CD4-positive, alpha-beta T cell treated with Interleukin-12 subunit alpha and Interleukin-12 subunit beta, for 1 hour (primary cell): ENCODE measurements around the gene GPC2.

Experiments
- DNase-seq: peaks from one replicate; pipeline ENCODE4 v3.0.0-alpha.2; 2020

The GPC2 gene

DNA sequence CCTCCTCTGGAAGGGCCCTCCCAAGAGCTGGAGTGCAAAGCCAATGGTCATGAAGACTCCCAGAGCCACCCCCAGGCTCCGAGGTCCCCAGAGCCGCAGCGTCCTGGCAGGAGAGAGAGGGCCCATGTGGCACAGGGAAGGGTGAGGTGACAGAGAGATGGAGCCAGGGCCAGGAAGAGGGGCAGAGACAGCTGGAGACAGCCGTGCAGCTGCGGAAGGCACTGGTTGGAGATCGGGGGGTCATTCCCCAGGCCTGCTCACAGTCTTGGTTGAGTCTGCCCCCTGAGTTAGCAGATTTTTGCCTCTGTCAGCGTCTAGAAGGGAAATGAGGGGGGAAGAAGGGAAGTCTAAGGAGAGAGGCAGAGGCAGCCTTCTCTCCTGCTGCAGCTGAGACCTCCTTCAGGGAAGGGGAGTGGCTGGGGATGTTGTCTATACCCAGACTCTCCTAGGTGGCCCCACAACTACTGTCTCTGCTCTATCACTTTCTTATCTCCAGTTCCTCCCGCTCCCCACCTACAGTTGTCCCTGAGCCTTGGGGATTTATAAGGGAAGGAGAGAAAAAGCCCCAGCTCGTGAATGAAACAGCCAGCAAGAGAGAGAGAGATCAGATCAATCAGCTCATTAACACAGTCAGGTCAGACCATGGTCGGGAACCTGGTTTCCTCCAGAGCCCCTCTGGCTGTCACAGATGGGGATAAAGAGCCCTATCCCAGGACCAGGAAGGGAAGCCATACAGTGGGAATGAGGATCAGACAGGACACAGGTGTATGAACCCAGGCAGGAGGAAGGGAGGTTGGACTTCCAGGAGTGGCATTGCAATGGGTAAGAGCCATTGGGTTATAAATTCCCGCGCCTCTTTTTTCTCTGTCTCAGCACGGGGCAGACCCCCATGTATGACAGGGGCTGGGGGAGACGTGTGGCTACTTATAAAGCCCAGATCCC, 9.9 kb downstream of the GPC2 start:
- DNase-seq = no peak

DNA sequence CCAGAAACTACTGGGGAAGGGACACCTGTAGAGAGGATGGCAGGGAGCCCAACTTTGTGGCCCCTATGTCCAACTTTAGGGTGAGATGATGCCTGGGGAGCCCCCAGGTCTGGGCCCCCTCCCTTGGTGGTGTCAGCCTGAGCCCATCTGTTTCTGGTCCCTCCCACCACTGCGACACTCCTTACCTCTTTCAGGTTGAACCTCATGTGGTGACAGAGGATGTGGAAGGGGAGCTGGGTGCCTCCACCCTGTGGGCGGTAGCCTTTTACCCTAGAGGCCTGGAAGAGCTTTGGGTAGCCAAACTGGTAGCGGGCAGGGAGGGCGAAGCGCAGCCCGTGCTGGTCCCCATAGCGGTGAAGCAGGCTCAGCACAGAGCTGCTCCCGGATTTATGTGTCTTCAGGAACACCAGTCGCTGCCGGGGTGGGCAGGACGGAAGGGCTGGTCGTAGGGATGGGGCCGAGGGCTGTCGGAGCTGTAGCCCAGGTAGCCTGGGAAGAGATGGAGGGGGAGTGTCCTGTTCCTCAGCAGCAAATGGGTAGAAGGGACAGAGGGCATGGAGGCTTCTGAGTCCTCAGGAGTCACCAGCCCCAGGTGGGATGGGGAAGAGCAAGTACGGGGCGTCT, 10.8 kb downstream of the GPC2 start:
- peak; percentile 52 for DNase-seq

DNA sequence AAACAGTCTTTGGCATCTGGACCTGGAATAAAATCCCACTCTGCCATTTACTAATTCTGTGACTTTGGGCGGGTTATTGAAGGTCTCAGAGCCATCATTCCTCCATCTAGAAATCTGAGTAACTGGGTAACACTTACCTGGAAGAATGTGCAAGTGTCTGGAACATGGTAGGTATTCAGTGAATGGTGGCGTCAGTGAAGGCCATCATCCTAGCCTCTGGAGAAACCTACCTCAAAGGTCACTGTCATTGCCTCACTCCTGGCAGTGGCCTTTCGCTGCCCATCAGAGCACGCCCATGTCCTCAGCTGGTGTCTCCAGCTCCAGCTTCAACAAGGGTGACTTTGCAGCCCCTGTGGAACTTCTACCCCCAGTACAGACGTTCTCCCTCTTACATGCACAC, 13.3 kb downstream of the GPC2 start:
- DNase-seq = no peak

DNA sequence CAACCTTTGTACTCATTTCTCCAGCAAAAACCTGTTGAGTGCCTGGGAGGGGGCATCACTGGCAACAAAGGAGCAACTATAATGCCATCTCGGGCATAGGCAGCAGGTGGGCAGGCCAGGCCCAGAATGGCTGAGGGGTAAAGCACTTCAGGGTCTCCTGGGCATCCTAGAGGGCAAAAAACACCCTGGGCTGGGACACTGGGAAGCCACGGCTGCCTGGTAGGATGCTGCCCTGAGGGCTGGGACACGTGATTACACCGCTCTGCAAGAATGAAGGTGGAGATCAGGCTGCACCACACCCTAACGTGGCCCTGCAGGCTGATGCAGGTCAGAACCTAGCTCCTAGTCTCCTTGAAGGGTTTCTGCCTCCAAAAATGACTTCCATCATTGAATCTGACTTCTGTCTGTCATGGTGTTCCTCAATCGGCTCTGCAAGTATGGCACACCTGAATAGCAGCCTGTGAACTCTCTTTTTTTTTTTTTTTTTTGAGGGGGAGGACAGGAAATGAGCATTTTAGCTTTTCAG, 14.1 kb downstream of the GPC2 start:
- DNase-seq = peak; percentile 26

DNA sequence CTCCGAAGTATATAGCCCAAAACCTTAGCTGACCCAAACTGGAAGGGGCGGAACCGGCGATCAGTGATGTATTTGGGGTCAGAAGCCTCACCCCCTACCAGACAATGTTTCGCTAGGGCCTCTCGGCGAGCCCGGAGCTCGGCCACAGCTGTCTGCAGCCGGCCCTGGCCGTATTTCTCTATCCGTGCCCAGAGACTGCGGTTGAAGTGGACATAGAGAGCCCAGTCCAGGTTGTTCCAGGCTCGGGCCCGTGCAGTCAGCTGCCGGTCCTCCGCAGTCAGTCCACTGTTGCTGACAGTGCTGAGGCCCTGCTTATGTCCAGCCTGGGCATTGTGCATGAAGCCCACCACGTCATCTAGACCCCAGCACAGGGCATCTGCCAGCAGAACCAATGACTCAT, 17.1 kb downstream of the GPC2 start:
- DNase-seq = no peak

DNA sequence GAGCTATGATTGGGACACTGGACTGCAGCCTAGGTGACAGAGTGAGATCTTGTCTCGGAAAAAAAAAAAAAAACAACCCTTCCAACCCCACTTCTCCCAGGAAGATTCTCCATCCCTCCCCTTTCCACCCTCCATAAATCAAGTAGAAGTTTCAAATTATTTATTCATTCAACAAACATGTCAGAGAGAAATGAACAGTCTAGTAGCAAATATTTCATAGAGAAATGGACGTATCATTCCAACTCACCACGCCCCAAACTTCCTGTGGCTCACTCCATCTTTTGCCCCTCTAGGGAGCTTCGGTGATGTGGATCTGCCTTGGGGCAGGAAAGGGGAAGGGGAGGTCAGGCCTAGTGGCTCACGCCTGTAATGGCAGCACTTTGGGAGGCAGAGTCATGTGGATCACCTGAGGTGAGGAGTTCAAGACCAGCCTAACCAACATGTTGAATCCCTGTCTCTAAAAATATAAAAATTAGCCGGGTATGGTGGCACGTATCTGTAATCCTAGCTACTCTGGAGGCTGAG, 18.0 kb downstream of the GPC2 start:
- DNase-seq = no peak

DNA sequence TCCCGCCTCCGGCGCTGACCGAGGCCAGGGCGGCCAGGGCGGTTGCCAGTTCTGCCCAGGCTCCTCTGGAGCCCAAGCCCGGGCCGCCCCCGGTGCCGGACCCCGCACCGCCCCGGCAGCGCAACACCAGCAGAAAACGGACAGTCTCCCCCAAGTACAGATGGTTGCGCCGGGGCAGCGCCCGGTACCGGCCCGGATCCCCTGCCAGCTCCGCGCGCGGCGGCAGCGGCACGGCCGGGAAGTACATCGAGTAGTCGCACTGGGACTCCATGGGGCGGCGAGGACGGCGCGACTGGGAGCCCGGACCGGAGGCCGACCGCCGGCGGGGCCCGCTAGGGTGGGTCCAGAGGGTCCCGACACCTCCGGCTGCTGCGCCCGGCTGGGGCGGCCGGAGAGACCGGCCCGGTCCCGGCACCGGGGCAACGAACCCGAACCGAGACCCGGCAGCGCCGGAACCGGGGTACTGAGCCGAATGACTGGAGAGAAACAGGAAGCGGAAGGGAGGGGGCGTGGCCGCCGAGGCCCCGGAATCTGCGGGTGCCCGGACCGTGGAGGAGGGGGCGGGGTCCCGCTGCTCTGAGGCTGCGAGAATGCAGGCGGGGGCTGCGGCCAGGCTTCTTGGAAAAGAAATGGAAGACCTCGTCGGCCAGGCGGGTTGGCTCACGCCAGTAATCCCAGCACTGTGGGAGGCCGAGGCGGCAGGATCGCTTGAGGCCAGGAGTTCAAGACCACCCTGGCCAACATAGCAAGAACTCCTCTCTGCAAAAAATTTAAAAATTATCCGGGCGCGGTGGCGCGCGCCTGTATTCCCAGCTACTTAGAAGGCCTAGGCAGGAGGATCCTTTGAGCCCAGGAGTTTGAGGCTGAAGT, 18.7 kb downstream of the GPC2 start, which contains the start of gene TRAPPC14:
Gene TRAPPC14 (minus strand): TSS at position 495 of the 870 bp plus-strand sequence. CDS start 224 bp downstream, at position 271.
- peak; percentile 89 for DNase-seq

DNA sequence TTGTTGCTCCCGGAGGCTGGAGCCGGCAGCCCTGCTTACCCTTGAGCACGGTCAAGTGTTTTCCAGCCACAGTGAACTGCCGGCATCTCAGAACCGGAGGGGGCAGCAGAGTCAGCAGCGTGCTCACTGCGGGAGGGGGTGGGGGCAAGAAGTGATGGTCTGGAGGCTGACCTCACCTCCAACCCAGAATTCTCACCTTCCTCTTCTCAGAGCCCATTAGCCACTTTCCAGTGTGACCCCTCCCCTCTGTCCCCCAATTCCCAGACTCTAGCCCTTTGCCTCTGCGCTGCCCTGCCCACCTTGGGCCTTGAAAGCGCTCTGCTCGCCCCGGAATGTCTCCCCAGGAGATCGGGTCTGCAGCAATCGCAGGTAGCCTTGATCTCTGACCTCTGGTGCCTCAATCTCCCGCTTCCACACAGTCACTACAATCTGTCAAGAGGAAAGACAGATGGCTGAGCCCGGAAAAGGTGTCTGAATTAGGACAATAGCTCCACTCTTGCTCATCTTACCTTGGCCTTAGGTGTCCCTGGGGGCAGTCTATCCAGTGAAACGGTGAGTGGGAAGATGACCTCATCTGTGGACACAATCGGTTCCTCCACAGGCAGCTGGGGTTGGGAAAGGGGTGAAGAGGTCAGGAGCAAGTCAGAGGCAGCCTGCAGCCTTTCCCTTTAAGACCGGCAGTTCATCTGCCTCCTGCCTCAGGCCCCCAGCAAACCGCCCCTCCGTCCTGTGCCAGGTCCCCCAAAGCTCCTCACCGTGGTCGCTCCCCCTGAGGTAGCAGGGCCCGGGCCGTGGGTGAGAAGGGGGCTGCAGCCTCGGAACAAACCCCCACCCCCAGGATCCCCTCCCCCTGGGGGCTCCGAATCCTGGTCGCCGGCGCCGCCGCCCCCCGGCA, 19.6 kb downstream of the GPC2 start:
- no peak for DNase-seq

DNA sequence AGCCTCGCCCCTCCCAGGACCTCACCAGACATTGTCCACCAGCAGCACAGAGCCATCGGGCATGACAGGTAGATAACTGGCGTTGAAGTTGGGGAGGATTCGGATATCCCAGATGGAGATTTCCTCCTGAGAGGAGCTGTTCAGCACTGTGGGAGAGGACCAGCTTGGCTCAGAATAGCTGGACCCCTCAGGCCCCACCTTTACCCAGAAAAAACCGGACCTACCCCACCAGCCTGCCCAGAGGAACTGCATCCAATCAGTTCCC, 20.2 kb downstream of the GPC2 start:
- DNase-seq = no peak

DNA sequence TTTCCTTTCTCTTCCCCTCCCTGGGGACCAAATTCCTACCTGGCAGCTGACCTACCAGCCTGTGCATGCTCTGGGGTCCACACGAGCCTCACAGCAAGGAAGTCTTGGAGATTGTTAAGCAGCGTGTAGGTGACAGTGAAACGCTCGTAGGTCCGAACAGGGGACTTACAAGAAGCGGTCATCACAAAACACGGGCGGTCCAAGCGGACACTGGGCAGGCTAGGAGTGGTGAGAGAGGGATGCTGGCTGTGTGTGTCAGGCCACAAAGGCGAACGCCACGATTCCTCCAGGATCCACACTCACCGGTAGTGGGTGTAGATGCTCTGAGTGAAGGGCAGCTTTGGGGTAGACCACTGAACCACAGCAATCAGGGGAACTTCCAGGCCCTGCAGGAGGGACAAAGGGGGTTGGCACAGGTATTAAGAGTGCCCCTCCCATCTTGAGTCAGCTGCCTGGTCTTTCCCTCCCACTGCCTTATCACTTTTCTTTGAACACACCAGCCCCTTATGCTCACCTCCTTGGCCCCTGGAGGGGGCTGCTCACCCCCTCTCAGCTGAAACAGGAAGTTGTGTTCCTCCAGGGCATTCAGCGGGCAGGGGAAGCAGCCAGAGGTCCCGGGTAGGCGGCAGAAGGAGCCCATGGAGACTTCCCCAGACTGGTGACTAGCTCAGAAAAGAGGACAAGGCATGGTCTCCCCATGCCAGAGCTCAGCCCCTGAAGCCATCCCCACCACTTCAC, 20.7 kb downstream of the GPC2 start:
- peak; percentile 62 for DNase-seq

DNA sequence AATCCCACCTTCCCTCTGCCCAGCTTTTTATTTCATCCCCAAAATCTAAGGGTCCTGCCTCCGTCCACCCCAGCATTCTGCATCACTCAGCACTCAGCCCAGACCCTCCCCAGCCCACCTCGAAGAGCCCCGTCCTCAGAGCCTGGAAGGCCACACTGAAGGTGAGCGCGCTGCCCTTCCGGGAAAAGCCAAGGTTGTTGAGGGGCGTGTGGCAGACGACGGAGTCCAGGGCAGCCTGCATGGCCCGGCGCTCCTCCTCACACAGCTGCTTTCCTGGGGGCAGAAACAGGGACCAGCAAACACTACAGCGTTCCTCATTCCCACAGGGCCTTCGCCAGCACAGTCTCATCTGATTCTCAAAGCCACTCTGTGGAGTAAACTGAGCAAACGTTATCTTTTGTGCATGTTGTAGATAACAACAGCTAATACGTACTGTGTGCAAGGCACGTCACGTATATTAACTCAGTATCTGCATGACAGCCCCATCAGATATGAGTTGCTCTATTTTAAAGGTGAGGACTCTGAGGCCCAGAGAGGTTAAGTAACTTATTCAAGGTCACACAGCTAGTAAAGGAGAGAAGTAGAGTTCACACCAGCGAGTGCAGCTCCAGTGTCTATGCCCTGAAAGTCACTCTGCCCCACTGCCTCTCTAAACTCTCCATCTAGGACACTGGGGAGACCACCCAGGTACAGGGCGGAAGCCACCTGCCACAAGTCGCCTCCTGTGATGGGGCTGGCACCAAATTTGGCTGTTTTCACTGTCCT, 21.4 kb downstream of the GPC2 start:
- no peak for DNase-seq

DNA sequence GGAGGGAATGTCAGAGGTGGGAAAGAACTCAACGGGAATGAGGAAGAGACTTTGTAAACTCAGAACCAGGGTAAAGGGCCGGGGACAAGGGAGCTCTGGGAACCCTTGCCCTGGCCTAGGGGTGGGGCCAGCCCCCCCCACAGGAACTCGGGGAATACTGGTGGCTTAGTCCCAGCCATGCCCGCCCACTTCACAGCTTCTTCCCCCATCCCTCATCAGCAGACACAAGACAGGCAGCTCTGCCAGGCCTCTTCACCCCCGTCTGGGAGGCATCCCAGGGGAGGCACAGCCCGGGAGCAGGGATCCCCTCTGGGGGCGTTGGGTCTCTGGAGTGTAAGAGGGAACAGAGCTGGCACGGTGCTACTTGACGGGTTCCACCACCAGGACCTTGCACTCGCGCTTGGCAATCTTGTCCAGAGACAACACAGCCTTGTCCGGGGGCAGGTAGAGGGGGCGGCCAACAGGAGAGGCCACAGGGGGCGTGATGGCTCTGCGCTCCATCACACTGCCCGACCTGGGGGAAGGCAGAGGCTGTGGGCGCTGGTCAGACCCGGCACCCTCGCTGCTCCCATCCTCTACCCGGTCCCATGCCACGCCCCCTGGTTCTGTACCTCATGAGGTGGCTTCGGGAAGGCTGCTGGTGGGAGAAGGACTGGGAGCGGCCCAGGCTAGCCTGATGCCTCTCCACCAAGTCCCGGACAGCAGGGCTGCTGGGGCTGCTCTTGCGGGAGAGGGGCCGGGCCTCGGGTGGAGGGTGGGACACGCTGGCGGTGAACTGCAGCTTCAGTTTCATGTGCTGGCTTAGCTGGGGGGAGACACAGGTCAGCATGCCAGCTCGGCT, 22.3 kb downstream of the GPC2 start:
- DNase-seq = no peak

DNA sequence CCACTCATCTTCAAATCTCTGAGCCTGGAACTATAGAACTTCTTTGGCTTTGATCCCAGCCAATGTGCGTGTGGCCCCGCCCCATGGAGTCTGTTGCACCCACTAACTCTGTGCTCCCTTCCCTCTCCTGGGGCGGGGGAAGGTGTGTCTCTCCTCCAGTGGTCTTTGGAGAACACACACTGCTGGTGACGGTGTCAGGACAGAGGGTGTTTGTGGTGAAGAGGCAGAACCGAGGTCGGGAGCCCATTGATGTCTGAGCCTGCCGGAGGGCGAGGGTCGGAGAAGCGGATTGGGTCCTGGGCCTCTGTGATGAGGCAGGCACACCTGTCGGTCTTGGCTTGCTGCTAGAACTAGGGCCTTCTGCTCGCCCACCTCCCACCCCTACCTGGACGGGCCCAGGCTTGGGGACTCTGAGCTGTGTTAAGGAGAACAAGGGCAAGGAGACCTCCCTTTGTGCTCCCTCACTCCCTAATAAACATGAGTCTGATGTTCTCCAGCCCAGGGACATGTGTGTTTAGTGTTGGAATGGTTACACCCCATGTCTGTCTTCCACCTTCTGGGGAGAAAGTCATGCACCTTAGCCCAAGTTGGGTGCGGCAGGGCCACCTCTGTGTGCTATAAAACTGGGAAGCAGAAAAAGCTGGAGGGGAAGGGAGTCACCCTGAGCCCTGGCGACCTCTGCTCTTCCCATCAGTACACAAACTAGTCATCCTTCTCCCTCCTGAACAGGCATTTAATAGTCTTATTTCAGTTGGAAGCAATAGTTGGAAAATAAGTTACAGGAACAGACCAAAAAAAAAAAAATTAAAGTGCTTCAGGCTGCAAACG, 23.3 kb downstream of the GPC2 start:
- no peak for DNase-seq

DNA sequence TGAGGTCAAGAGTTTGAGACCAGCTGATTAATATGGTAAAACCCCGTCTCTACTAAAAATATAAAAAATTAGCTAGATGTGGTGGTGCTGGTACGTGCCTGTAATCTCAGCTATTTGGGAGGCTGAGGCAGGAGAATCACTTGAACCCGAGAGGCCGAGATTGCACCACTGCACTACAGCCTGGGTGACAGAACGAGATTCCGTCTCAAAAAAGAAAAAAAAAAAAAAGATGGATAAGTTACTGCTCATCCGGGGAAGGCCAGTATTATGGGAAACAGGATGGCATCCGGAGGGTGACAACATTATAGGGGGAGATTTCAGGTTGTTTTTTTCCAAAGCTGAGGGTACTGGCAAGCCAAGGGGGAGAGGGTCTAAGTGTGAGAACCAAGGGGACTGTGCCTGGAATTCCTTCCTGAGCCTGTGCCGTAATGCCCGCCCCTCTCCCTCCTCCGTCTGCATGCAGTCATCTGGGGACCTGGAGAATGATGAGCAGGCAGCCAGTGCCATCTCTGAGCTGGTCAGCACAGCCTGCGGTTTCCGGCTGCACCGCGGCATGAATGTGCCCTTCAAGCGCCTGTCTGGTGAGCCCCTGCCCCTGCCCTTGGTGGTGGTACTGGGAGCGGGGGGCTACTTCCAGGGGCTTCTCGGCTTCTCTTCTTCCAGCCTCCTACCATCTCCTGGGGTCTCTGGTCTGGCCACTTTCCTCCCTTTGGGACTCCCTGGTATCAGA, 24.1 kb downstream of the GPC2 start:
- no peak for DNase-seq

DNA sequence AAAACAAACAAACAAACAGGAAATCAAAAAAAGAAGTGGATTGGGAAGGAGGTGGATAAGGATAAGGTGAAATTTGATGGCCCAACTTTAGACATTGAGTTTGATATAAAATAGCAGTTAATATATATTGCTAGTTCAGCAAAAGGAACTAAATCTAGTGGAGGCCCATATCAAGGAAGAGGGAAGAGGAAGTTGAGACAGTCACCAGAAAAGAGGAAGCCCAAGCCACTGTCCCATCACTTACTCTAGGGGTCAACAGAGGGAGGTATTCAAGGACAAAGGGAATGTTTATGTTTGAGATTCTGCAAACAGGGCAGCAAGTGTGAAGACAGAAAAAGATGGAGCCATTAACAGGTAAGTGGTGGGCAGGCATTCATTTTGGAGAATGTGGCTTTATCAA, 24.8 kb downstream of the GPC2 start:
- no peak for DNase-seq

DNA sequence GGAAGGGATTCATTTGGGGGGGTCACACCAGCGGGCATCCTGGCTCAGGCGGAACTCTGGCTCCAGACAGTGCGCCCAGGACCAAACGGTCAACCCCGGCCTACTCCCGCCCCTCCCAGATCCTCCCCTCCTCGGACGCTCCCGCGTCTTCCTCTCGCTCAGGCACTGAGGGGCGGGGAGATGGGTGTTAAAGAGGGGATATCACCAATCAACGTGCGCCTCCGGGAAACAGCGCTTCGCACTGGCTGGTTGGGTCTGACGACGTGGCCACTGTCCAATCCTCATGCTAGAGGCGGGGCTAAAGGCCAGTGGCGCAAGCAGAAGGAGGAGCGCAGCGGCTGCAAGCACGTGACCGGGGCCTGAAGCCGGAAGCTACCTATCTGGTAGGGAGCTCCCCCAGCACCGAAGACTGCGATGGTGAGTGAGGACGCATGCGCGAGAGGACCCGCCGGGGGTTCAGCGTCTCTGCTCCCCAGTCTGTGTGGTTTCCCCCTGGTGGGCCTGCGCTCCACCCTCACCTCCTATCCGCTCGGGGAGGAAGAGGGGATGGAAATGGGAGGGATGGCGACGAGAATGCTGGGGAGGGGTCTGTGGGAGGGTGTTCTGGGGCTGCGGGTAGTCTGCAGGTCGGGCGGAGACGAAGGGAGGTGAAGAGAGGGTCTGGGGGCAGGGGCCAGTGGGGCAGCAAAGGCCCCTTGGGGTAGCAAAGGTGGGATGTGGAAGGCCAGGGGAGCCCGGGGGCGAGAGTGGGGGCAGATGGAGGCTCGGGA, 28.4 kb downstream of the GPC2 start, which contains the start of gene LAMTOR4:
Gene LAMTOR4 (plus strand): TSS at position 360 of the 770 bp plus-strand sequence. CDS start 55 bp downstream, at position 415.
- peak; percentile 99 for DNase-seq

DNA sequence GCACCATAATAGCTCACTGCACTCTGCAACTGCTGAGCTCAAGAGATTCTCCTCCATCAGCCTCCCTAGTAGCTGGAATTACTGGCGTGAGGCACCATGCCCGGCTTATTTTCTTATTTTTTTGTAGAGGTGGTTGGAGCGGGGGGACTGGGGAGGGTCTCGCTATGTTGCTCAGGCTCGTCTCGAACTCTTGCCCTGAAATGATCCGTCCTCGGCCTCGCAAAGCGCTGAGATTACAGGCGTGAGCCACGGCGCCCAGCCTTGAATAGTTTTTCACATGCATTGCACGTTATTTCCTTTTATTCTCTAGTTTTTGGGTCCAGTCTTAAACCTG, 29.0 kb downstream of the GPC2 start:
- no peak for DNase-seq
